GM12878 (cell line): Measurements from ENCODE around the gene LHFPL5. TPM values are rescaled to one million over a fixed set of nuclear protein-coding genes. Genes with fewer than 3 reads are reported as not detected.

Experiments used
- ATAC-seq: fragments of 200-7000 bp; cut with Tn5 transposase; 3 replicates; pipeline ENCODE4 v1.9.1; 2020; ENCODE audit warnings: mild to moderate bottlenecking, moderate library complexity
- BruUV-seq: library from RNA; stranded (reverse); fragments of 400-500 nt; replicated peaks from 2 replicates; lab custom pipeline; 2021; lab: Mats Ljungman, UMichigan
- CTCF ChIA-PET: fragments of 300-600 bp; sonication (Branson Sonifier 250); formaldehyde crosslinking; extraction: SDS; loops from one replicate; lab custom pipeline; 2021; ENCODE audit warnings: inconsistent platforms; lab: Yijun Ruan, JAX
- POLR2A ChIA-PET: fragments of 350-600 bp; formaldehyde crosslinking; extraction: SDS; loops from one replicate; lab custom pipeline; 2021; ENCODE audit warnings: inconsistent platforms; lab: Charles Lee
- RAD21 ChIA-PET: fragments of 300-600 bp; sonication (Branson Sonifier 250); formaldehyde crosslinking; loops from one replicate; lab custom pipeline; 2023; ENCODE audit warnings: antibody characterized with exemption; ENCODE audit not compliant: unreplicated experiment; lab: Charles Lee
- SMC1A ChIA-PET: fragments of 300-600 bp; sonication (Branson Sonifier 250); formaldehyde crosslinking; loops from one replicate; lab custom pipeline; 2023; ENCODE audit not compliant: unreplicated experiment, uncharacterized antibody; lab: Charles Lee
- DNase-seq: peaks from one replicate; pipeline ENCODE4 v3.0.0-alpha.2; 2011; ENCODE audit warnings: low read depth, low spot score
- FAIRE-seq: peaks from 3 replicates; lab custom pipeline; 2011; peaks lifted over from hg19 to GRCh38; lab: Jason Lieb, UNC
- H2AFZ ChIP-seq: 2 replicates; pipeline ENCODE4 v1.6.0; 2011; ENCODE audit warnings: low read depth, low read length, control low read depth; ENCODE audit not compliant: control insufficient read depth
- H3K27ac ChIP-seq: 2 replicates; pipeline ENCODE4 v1.5.1; 2011; ENCODE audit warnings: control low read depth; ENCODE audit not compliant: control insufficient read depth, insufficient read depth
- H3K27me3 ChIP-seq, 2 experiments: replicated peaks in 1 of 2; 2 replicates each; pipeline versions ENCODE4 v1.6.0 to v1.6.1; 2011; ENCODE audit warnings: low read length in 1 of 2; ENCODE audit not compliant: control insufficient read depth in 2 of 2, insufficient read depth in 2 of 2
- H3K36me3 ChIP-seq, 2 experiments: 2 replicates each; pipeline ENCODE4 v1.5.1; 2011; ENCODE audit warnings: low read length in 1 of 2; ENCODE audit not compliant: control insufficient read depth in 2 of 2, insufficient read depth in 2 of 2
- H3K4me1 ChIP-seq: 2 replicates; pipeline ENCODE4 v1.6.1; 2011; ENCODE audit warnings: mild to moderate bottlenecking, low read length, moderate library complexity, mixed read lengths; ENCODE audit not compliant: control insufficient read depth, insufficient read depth
- H3K4me2 ChIP-seq: 2 replicates; pipeline ENCODE4 v1.6.0; 2011; ENCODE audit warnings: control low read depth; ENCODE audit not compliant: control insufficient read depth, insufficient read depth
- H3K4me3 ChIP-seq: fragments of 200-600 bp; sonication (generic); 2 replicates; pipeline ENCODE4 v1.5.1; 2016
- H3K79me2 ChIP-seq: 2 replicates; pipeline ENCODE4 v1.6.0; 2011; ENCODE audit warnings: low read length; ENCODE audit not compliant: control insufficient read depth, insufficient read depth
- H3K9ac ChIP-seq: 2 replicates; pipeline ENCODE4 v1.8.0; 2011; ENCODE audit warnings: low read length, control low read depth, mixed read lengths; ENCODE audit not compliant: control insufficient read depth, insufficient read depth
- H3K9me3 ChIP-seq: replicated peaks from 3 replicates; pipeline ENCODE4 v1.5.1; 2011; ENCODE audit warnings: mild to moderate bottlenecking, low read length; ENCODE audit not compliant: control insufficient read depth, insufficient read depth
- H4K20me1 ChIP-seq: 2 replicates; pipeline ENCODE4 v1.6.0; 2011; ENCODE audit not compliant: control insufficient read depth, insufficient read depth
- BCLAF1 ChIP-seq: fragments of 450-650 bp; IDR thresholded peaks from 2 replicates; pipeline ENCODE4 v1.6.1; 2017; ENCODE audit warnings: antibody characterized with exemption, mild to moderate bottlenecking, moderate library complexity
- BHLHE40 ChIP-seq, 2 experiments: fragments of 450-650 bp in 1 of 2; IDR thresholded peaks; 2 replicates each; pipeline ENCODE4 v1.6.1; 2011 to 2017; ENCODE audit warnings: low read depth in 2 of 2, borderline replicate concordance in 1 of 2, improper control_type of control experiment in 1 of 2, low read length in 1 of 2, mild to moderate bottlenecking in 1 of 2
- CBX5 ChIP-seq: sonication (generic); IDR thresholded peaks from 2 replicates; pipeline ENCODE4 v1.6.1; 2016; ENCODE audit warnings: low read depth, moderate library complexity, mild to moderate bottlenecking, inconsistent platforms
- CEBPZ ChIP-seq: fragments of 150-350 bp; IDR thresholded peaks from 2 replicates; pipeline ENCODE4 v1.6.1; 2016; ENCODE audit warnings: low read depth, low read length
- ESRRA ChIP-seq: IDR thresholded peaks from 2 replicates; pipeline ENCODE4 v1.6.1; 2012; ENCODE audit warnings: mild to moderate bottlenecking, low read length, improper control_type of control experiment
- IRF3 ChIP-seq: fragments of 450-650 bp; IDR thresholded peaks from 2 replicates; pipeline ENCODE4 v1.6.1; 2014; ENCODE audit warnings: mild to moderate bottlenecking
- KLF5 ChIP-seq: fragments of 450-650 bp; IDR thresholded peaks from 2 replicates; pipeline ENCODE4 v1.6.1; 2014; ENCODE audit warnings: mild to moderate bottlenecking; ENCODE audit not compliant: partially characterized antibody
- MLLT1 ChIP-seq: fragments of 450-650 bp; IDR thresholded peaks from 2 replicates; pipeline ENCODE4 v1.6.1; 2016; ENCODE audit warnings: mild to moderate bottlenecking
- MYC ChIP-seq: IDR thresholded peaks from 2 replicates; pipeline ENCODE4 v1.6.1; 2011; ENCODE audit warnings: mild to moderate bottlenecking, low read length, moderate library complexity, inconsistent platforms; ENCODE audit not compliant: insufficient read depth, insufficient replicate concordance, insufficient read length, severe bottlenecking
- NRF1 ChIP-seq: conservative IDR thresholded peaks from 2 replicates; pipeline ENCODE4 v1.6.1; 2011; ENCODE audit warnings: mild to moderate bottlenecking, low read depth, low read length, improper control_type of control experiment
- RB1 ChIP-seq: fragments of 450-650 bp; formaldehyde crosslinking; IDR thresholded peaks from 2 replicates; pipeline ENCODE4 v1.6.1; 2017; ENCODE audit warnings: mild to moderate bottlenecking, borderline replicate concordance
- RCOR1 ChIP-seq: conservative IDR thresholded peaks from 2 replicates; pipeline ENCODE4 v1.6.1; 2012; ENCODE audit warnings: low read depth, low read length, improper control_type of control experiment
- SMARCA5 ChIP-seq: fragments of 450-650 bp; IDR thresholded peaks from 2 replicates; pipeline ENCODE4 v1.6.1; 2017; ENCODE audit warnings: mild to moderate bottlenecking
- WRNIP1 ChIP-seq: IDR thresholded peaks from 2 replicates; pipeline ENCODE4 v1.6.1; 2011; ENCODE audit warnings: low read depth, low read length, improper control_type of control experiment, borderline replicate concordance
- WGBS: methylation state at CpG from one replicate; pipeline ENCODE4 v1.1.6; 2016; ENCODE audit warnings: low lambda C conversion rate; ENCODE audit not compliant: insufficient replicate concordance, insufficient coverage; ENCODE audit errors: missing lambda C conversion rate; 5-methylcytosine and 5-hydroxymethylcytosine counted together
- in situ Hi-C: fragments of 300-500 bp; cut with MboI; formaldehyde crosslinking; loops from 9 replicates; pipeline ENCODE4 v1.14.3; 2018; ENCODE audit warnings: mixed read lengths
- intact Hi-C: fragments of 100-400 bp; cut with micrococcal nuclease; formaldehyde crosslinking; loops from one replicate; pipeline ENCODE4 v1.14.2; 2022; ENCODE audit not compliant: unreplicated experiment
- polyA plus RNA-seq, 11 experiments: library from polyadenylated mRNA; depleted of rRNA in 4 of 11; unstranded in 6 of 11; stranded (reverse) in 5 of 11; fragments of >200 nt; fragmentation: Nextera tagmentation in 4 of 11; fragmentation: Illumina TruSeq in 1 of 11; extraction: Ambion mirVana in 4 of 11; extraction: Trizol in 1 of 11; gene quantifications; 1 replicate in 1 of 11; 2 replicates in 10 of 11; pipeline versions ENCODE4 v1.2.1 to v1.2.3, GENCODE V29; 2011 to 2016; ENCODE audit warnings: inconsistent platforms in 2 of 11, missing spikeins in 2 of 11, low read depth in 1 of 11
- total RNA-seq, 4 experiments: library from RNA; depleted of rRNA in 3 of 4; stranded (reverse); fragments of >200 nt in 3 of 4; fragmentation: Illumina TruSeq in 1 of 4; extraction: Trizol in 1 of 4; gene quantifications; 2 replicates each; pipeline versions ENCODE4 v1.2.1 to v1.2.3, GENCODE V29; 2013 to 2021

LHFPL5 gene
- total and polyA plus RNA-seq, 10 of the 15 experiments (the other 5 are each of a cell fraction or from before 2014, with no cell fraction given) = 0.11 TPM; not detected in 9

- FAIRE-seq (no peak), DNase-seq (no peak), ATAC-seq (no peak)
- no peak overlapping the region for H3K27ac ChIP-seq
- intact Hi-C loops (no loop called here), in situ Hi-C loops (no loop called here)
- no peak overlapping the region for H3K9ac ChIP-seq
- H2AFZ ChIP-seq = no peak overlapping the region
- ChIA-PET RAD21 (no interaction called here), POLR2A (no interaction called here), CTCF (no interaction called here), SMC1A (no interaction called here)
- no TSS peak for BruUV-seq
- H3K27me3 ChIP-seq = peaks cover under 1 to 1% of the 10 kb centered on the region in 2 experiments; a peak in 3 of 4 replicates
- no peaks in the 10 kb centered on the region for H3K79me2 ChIP-seq
- no peak overlapping the region for H3K4me2 ChIP-seq
- H4K20me1 ChIP-seq = no peaks in the 10 kb centered on the region
- H3K36me3 ChIP-seq = no peaks in the 10 kb centered on the region
- H3K4me1 ChIP-seq = no peaks in the 10 kb centered on the region
- WGBS = 72% methylated on average over 3 of the region's 3 CpGs
- no peaks in the 10 kb centered on the region for H3K9me3 ChIP-seq
- no peak overlapping the region for H3K4me3 ChIP-seq
- TF ChIP-seq MLLT1 = no peak
- TF ChIP-seq BCLAF1 = no peak
- TF ChIP-seq KLF5 = no peak
- no peak for TF ChIP-seq WRNIP1
- no peak for TF ChIP-seq CEBPZ
- no peak for TF ChIP-seq ESRRA
- TF ChIP-seq IRF3 = no peak
- TF ChIP-seq SMARCA5 = no peak
- no peak for TF ChIP-seq BHLHE40 (IDR thresholded peaks at IDR 0.05; ENCODE audit: borderline replicate concordance in 1 of 2, low read depth in 2 of 2, low read length in 1 of 2)
- TF ChIP-seq RCOR1 = no peak
- no peak for TF ChIP-seq RB1
- TF ChIP-seq MYC = no peak
- TF ChIP-seq NRF1 = no peak
- TF ChIP-seq CBX5 = no peak
Measured at GRCh38 chr6:35782424-35782823, 22.7 kb upstream of the LHFPL5 start.
